AG09309 (cell line): Measurements from ENCODE around the gene ELOVL5.

Experiments
- DNase-seq: peaks from one replicate; pipeline ENCODE4 v3.0.0-alpha.2; 2010; ENCODE audit warnings: low read depth
- H3K4me3 ChIP-seq: 2 replicates; pipeline ENCODE4 v1.5.1; 2011; ENCODE audit warnings: mild to moderate bottlenecking, low read depth, low read length, moderate library complexity; ENCODE audit not compliant: control insufficient read depth
- TF ChIP-seq, protein P1 (sequence below): IDR thresholded peaks from 2 replicates; pipeline ENCODE4 v1.5.1; 2011; ENCODE audit warnings: mild to moderate bottlenecking, low read depth, low read length, inconsistent platforms; ENCODE audit not compliant: insufficient read depth, control insufficient read depth; ENCODE audit errors: missing control alignments

ELOVL5 gene

DNA sequence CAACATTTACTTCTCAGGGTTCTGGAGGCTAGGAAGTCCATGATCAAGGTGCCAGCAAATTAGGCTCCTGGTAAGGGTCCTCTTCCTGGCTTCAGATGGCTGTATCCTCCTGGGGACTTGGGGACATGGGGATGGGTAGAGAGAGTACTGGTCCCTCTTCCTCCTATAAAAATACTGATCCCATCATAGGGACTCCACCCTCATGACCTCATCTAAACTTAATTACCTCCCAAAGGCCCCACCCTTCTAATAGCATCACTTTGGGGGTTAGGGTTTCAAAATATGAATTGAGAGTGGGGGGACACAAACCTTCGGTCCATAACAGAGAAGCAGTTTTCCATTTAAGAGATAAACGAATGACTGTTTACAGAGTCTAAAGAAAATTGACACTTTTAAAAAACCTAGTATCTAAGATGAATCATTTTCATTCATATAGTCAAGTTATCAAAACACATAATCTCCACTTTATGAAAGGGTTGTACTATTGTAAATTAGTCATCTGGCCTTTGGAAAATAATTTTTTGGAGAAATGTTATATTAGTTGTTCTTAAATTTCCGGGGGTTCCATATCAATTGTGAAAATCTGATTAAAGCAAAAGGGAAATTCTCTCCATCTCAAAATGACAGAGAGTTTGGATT, 33.5 kb downstream of the ELOVL5 start:
- DNase-seq = no peak
- no peak overlapping the region for H3K4me3 ChIP-seq
- TF ChIP-seq, protein P1, sequence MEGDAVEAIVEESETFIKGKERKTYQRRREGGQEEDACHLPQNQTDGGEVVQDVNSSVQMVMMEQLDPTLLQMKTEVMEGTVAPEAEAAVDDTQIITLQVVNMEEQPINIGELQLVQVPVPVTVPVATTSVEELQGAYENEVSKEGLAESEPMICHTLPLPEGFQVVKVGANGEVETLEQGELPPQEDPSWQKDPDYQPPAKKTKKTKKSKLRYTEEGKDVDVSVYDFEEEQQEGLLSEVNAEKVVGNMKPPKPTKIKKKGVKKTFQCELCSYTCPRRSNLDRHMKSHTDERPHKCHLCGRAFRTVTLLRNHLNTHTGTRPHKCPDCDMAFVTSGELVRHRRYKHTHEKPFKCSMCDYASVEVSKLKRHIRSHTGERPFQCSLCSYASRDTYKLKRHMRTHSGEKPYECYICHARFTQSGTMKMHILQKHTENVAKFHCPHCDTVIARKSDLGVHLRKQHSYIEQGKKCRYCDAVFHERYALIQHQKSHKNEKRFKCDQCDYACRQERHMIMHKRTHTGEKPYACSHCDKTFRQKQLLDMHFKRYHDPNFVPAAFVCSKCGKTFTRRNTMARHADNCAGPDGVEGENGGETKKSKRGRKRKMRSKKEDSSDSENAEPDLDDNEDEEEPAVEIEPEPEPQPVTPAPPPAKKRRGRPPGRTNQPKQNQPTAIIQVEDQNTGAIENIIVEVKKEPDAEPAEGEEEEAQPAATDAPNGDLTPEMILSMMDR = no peak

DNA sequence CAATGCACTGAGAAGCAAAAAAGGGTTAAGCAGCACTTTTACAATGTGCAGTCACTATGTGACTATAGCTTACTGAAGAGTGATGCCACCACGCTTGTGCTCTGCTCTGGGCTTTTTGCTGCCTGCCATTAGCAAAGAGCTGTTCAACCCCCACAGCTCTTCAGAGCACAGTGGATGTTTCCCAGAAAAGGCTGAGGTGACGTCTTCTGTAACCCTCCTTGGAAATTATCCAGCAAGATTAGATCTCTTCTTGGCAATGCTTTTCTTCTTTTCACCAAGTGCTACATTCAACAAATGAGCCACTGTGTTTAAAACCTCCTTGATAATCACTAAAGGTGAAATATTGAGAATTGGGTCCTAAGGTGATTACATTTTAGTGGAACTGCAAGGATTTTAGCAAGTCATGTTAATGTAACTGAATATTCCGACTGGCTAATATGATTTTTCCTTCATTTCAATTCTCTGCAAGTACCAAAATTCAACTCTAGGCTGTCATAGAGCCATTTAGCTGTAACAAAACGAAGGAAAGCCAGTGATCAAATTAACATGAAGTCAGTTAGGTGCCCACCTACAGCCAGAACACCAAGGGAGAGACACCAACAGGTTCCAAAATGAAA, 34.9 kb downstream of the ELOVL5 start:
- TF ChIP-seq, protein P1 = no peak
- DNase-seq = no peak
- H3K4me3 ChIP-seq = no peak overlapping the region

DNA sequence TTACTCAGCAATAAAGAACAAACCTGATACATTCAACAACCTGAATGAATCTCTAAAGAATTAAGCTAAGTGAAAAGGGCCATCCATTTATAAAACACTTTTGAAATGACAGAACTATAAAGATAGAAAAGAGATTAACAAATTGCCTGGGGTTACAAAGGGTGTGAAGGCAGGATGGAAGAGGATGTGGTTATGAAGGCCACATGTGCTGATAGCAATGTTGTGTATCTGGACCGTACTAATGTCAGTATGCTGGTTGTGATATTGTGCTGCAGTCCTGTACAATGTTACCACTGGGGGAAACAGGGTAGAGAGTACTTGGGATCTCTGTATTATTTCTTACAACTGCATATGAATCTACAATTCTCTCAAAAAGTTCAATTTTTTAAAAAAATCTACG, 36.4 kb downstream of the ELOVL5 start:
- no peak for DNase-seq
- H3K4me3 ChIP-seq = no peak overlapping the region
- TF ChIP-seq, protein P1 = no peak

DNA sequence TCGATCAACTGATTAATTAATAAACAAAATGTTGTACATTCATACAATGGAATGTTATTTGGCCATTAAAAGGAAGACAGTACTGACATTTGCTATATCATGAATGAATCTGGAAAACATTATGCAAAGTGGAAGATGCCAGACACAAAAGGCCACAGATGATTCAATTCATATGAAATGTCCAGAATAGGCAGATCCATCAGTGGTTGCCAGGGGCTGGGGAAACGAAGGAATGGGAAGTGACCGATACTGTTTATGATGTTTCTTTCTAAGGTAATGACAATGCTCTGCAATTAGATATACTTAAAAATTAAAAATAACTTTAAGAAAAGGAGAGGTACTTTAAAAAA, 37.2 kb downstream of the ELOVL5 start:
- no peak for DNase-seq
- no peak overlapping the region for H3K4me3 ChIP-seq
- TF ChIP-seq, protein P1 = no peak

DNA sequence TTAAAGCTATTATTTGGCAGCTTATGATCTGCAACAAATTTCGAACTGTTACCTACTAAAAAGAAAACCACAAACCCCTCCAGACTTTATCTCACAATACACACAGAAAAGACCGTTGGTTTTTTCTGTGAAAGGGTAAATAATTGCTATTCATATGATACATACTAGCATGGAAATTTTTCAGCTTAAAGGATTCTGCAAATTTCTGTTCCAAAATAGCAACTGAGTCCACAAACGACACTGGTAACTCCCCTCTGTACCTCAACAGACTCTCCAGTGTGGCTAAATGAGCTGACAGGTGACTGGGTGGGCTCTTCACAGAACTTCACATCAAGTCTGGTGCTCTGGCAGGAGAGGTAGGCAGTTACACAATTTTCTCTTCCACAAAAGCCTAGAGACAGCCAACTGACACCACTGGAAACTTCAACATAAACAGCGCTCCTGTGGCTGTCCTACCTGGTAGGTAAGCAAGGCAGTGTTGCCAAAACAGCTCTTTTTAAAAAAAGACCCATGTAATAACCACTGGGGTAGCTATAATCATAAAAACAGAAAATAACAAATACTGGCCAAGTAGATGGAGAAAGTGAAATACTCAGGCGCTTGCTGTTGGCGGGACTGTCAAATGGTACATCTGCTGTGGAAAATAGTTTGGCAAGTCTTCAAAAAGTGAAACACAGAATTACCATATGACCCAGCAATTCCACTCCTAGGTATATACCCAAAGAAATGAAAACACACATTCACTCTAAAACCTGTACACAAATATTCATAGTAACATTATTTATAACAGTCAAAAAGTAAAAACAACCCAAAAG, 37.8 kb downstream of the ELOVL5 start:
- no peak for DNase-seq
- TF ChIP-seq, protein P1 = no peak
- H3K4me3 ChIP-seq = no peak overlapping the region

DNA sequence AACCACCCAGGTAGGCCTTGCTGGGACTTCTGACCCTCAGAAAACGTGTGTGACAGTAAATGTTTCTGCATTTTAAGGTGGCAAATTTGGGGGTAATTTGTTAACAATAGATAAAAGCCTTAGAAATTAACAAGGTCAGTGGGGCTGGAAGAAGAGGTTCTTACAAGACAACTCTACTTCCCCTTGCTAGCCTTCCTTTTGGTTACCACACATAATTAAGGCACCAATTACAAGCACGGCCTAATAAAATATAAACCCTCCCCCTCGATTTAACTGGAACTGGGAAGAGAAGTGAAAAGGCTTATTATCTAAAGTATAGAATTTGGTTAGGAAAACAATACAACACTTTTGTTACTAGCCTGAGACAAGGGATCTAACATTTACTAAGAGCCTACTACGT, 38.8 kb downstream of the ELOVL5 start:
- DNase-seq = no peak
- no peak overlapping the region for H3K4me3 ChIP-seq
- TF ChIP-seq, protein P1 = no peak
